Common myeloid progenitor, CD34-positive (primary cell): ENCODE measurements around the gene LRRC10.

Experiments used
- CTCF ChIA-PET: fragments of 350-600 bp; sonication (Branson Sonifier 250); formaldehyde crosslinking; loops from one replicate; lab custom pipeline; 2021; ENCODE audit warnings: antibody characterized with exemption; lab: Charles Lee
- POLR2A ChIA-PET: fragments of 350-600 bp; sonication (Branson Sonifier 250); formaldehyde crosslinking; loops from one replicate; lab custom pipeline; 2021; ENCODE audit warnings: antibody characterized with exemption; lab: Charles Lee
- DNase-seq, 3 donors: peaks; one replicate each; pipeline versions ENCODE4 v3.0.0 to v3.0.0-alpha.2; 2013
- H3K27ac ChIP-seq, 2 experiments: 1 replicate in 1 of 2; 2 replicates in 1 of 2; pipeline ENCODE4 v1.7.0; 2013; ENCODE audit warnings: inconsistent platforms in 2 of 2, low read length in 2 of 2, mild to moderate bottlenecking in 2 of 2, low read depth in 1 of 2, moderate library complexity in 1 of 2; ENCODE audit not compliant: severe bottlenecking in 2 of 2, insufficient read depth in 1 of 2, poor library complexity in 1 of 2
- H3K27me3 ChIP-seq, 5 experiments: replicated peaks in 2 of 5; 1 replicate in 3 of 5; 2 replicates in 2 of 5; pipeline versions ENCODE4 v1.6.1 to v1.7.0; 2013; ENCODE audit warnings: low read length in 4 of 5, mild to moderate bottlenecking in 2 of 5, moderate library complexity in 2 of 5, inconsistent platforms in 1 of 5; ENCODE audit not compliant: insufficient read depth in 5 of 5, control insufficient read depth in 4 of 5
- H3K36me3 ChIP-seq, 4 experiments: 1 replicate in 2 of 4; 2 replicates in 2 of 4; pipeline versions ENCODE4 v1.6.1 to v1.7.0; 2013; ENCODE audit warnings: low read length in 3 of 4, control low read depth in 1 of 4, mild to moderate bottlenecking in 1 of 4; ENCODE audit not compliant: control insufficient read depth in 4 of 4, insufficient read depth in 4 of 4
- H3K4me1 ChIP-seq, 4 experiments: 1 replicate in 3 of 4; 2 replicates in 1 of 4; pipeline versions ENCODE4 v1.6.1 to v1.7.1; 2013; ENCODE audit warnings: low read length in 3 of 4, mild to moderate bottlenecking in 3 of 4, control low read depth in 1 of 4, inconsistent platforms in 1 of 4, moderate library complexity in 1 of 4; ENCODE audit not compliant: control insufficient read depth in 4 of 4, insufficient read depth in 4 of 4; ENCODE audit errors: control extremely low read depth in 1 of 4
- H3K4me3 ChIP-seq, 7 experiments: 1 replicate in 4 of 7; 2 replicates in 3 of 7; pipeline versions ENCODE4 v1.5.1 to v1.7.0; 2013; ENCODE audit warnings: mild to moderate bottlenecking in 7 of 7, low read length in 6 of 7, moderate library complexity in 6 of 7, inconsistent platforms in 2 of 7, low read depth in 2 of 7, control low read depth in 1 of 7; ENCODE audit not compliant: insufficient read depth in 4 of 7, control insufficient read depth in 1 of 7; ENCODE audit errors: extremely low read depth in 1 of 7
- H3K9me3 ChIP-seq, 5 experiments: 1 replicate in 4 of 5; 2 replicates in 1 of 5; pipeline versions ENCODE4 v1.6.1 to v1.7.1; 2013; ENCODE audit warnings: low read length in 4 of 5, mild to moderate bottlenecking in 2 of 5, inconsistent platforms in 1 of 5, low read depth in 1 of 5, moderate library complexity in 1 of 5; ENCODE audit not compliant: control insufficient read depth in 4 of 5, insufficient read depth in 2 of 5; ENCODE audit errors: control extremely low read depth in 1 of 5
- WGBS: methylation state at CpG from one replicate; pipeline ENCODE4 v1.1.5; 2013; ENCODE audit not compliant: insufficient coverage; 5-methylcytosine and 5-hydroxymethylcytosine counted together

Gene LRRC10

GRCh38 chr12:69563166-69563762 is 47.4 kb downstream of the LRRC10 start:
- POLR2A ChIA-PET: no interaction called here
- no peak for DNase-seq

More at GRCh38 chr12:69563166-69563762, 47.4 kb downstream of the LRRC10 start:
- Histone ChIP-seq H3K36me3 (peaks cover 4 to 24% (median 11%) of the 10 kb centered on the region in 4 experiments), H3K27ac (no peak overlapping the region), H3K9me3 (no peaks in the 10 kb centered on the region), H3K27me3 (no peaks in the 10 kb centered on the region), H3K4me1 (no peaks in the 10 kb centered on the region), H3K4me3 (no peak overlapping the region)
- CTCF ChIA-PET: interaction anchor here (0.6 to 1.9 kb wide), 4 partner anchors 9 to 146 kb away, joined by 3 to 9 read pairs (median 3); no protein-coding TSS in a partner anchor
- WGBS: 97% methylated on average over 2 of the region's 2 CpGs
